Lower lobe of right lung (tissue), 2 donors: ENCODE results near the gene TENM3. TPM values are rescaled to one million over a fixed set of nuclear protein-coding genes. Genes with fewer than 3 reads are reported as not detected.

ENCODE experiments used
- ATAC-seq, 2 donors: fragments of 200-7000 bp; cut with Tn5 transposase; one replicate each; pipeline ENCODE4 v1.9.1; 2020 to 2022; ENCODE audit warnings: mild to moderate bottlenecking in 2 of 2, moderate library complexity in 2 of 2
- DNase-seq: peaks from one replicate; pipeline ENCODE4 v3.0.0-alpha.2; 2020
- H3K27ac ChIP-seq: fragments of 200-600 bp; one replicate; pipeline ENCODE4 v1.8.0; 2022
- H3K27me3 ChIP-seq: fragments of 200-600 bp; one replicate; pipeline ENCODE4 v1.8.0; 2022; ENCODE audit warnings: low read depth
- H3K36me3 ChIP-seq: fragments of 200-600 bp; one replicate; pipeline ENCODE4 v1.8.0; 2022; ENCODE audit warnings: mild to moderate bottlenecking
- H3K4me1 ChIP-seq: fragments of 200-600 bp; one replicate; pipeline ENCODE4 v1.8.0; 2022
- H3K4me3 ChIP-seq: fragments of 200-600 bp; one replicate; pipeline ENCODE4 v1.8.0; 2022; ENCODE audit warnings: mild to moderate bottlenecking
- H3K9me3 ChIP-seq: fragments of 200-600 bp; one replicate; pipeline ENCODE4 v1.8.0; 2022
- CTCF ChIP-seq: fragments of 200-600 bp; IDR thresholded peaks from one replicate; pipeline ENCODE4 v1.8.0; 2022; ENCODE audit warnings: antibody characterized with exemption, mild to moderate bottlenecking
- intact Hi-C: fragments of 100-400 bp; cut with DNase I; formaldehyde crosslinking; loops from one replicate; pipeline ENCODE4 v1.11.0; 2022
- total RNA-seq: library from RNA; stranded (reverse); fragmentation: NEBNext Ultra II Directional; extraction: Animal tissue kit (Norgen Biotek cat#: 25700); gene quantifications from one replicate; pipeline ENCODE4 v1.2.1, GENCODE V29; 2021
- donor health status: DM: no; HTN: yes; CAD: no; lungs with severe emphysema.

TENM3 gene
- total RNA-seq, 1 donor from 2014 or later, result 1.9 TPM

- no peaks in the 10 kb centered on the region for H3K36me3 ChIP-seq
- DNase-seq (no peak), ATAC-seq (no peak)
- intact Hi-C loops, result no loop called here
- H3K27ac ChIP-seq, result no peak overlapping the region
- TF ChIP-seq CTCF, result no peak
- no peak overlapping the region for H3K4me3 ChIP-seq
- H3K9me3 ChIP-seq, result no peaks in the 10 kb centered on the region
- no peaks in the 10 kb centered on the region for H3K27me3 ChIP-seq
- H3K4me1 ChIP-seq, result no peaks in the 10 kb centered on the region
Measured at GRCh38 chr4:182575225-182575624, 332.0 kb downstream of the TENM3 start.

- H3K27ac ChIP-seq, result no peak overlapping the region
- intact Hi-C loops, result no loop called here
- no peak for TF ChIP-seq CTCF
- no peaks in the 10 kb centered on the region for H3K36me3 ChIP-seq
- DNase-seq, result no peak
- no peaks in the 10 kb centered on the region for H3K27me3 ChIP-seq
- no peak overlapping the region for H3K4me3 ChIP-seq
- H3K9me3 ChIP-seq, result no peaks in the 10 kb centered on the region
- peak in 1 of 2 donors; percentile 27 for ATAC-seq
- no peaks in the 10 kb centered on the region for H3K4me1 ChIP-seq
Measured at GRCh38 chr4:182576601-182577289, 333.5 kb downstream of the TENM3 start.

- ATAC-seq (no peak), DNase-seq (no peak)
- Histone ChIP-seq H3K36me3 (no peaks in the 10 kb centered on the region), H3K27me3 (no peaks in the 10 kb centered on the region), H3K4me3 (no peak overlapping the region), H3K27ac (no peak overlapping the region), H3K9me3 (no peaks in the 10 kb centered on the region), H3K4me1 (no peaks in the 10 kb centered on the region)
- intact Hi-C loops, result no loop called here
- no peak for TF ChIP-seq CTCF
Measured at GRCh38 chr4:182577411-182577810, 334.2 kb downstream of the TENM3 start.

- H3K36me3 ChIP-seq, result no peaks in the 10 kb centered on the region
- H3K4me3 ChIP-seq, result no peak overlapping the region
- no peaks in the 10 kb centered on the region for H3K9me3 ChIP-seq
- no peaks in the 10 kb centered on the region for H3K4me1 ChIP-seq
- DNase-seq, result no peak
- no peak overlapping the region for H3K27ac ChIP-seq
- intact Hi-C loops, result no loop called here
- TF ChIP-seq CTCF, result no peak
- no peaks in the 10 kb centered on the region for H3K27me3 ChIP-seq
- ATAC-seq, result peak; percentile 96
Measured at GRCh38 chr4:182578402-182578801, 335.2 kb downstream of the TENM3 start.

- intact Hi-C loops, result no loop called here
- H3K4me1 ChIP-seq, result no peaks in the 10 kb centered on the region
- no peaks in the 10 kb centered on the region for H3K36me3 ChIP-seq
- ATAC-seq (no peak), DNase-seq (no peak)
- H3K4me3 ChIP-seq, result no peak overlapping the region
- no peaks in the 10 kb centered on the region for H3K9me3 ChIP-seq
- H3K27me3 ChIP-seq, result no peaks in the 10 kb centered on the region
- TF ChIP-seq CTCF, result no peak
- no peak overlapping the region for H3K27ac ChIP-seq
Measured at GRCh38 chr4:182582245-182582644, 339.0 kb downstream of the TENM3 start.
